HG02759 (cell line): ENCODE measurements around the gene RET.

Source experiments
- ATAC-seq: cut with Tn5 transposase; IDR thresholded peaks from one replicate; pipeline ENCODE4 v1.9.1; 2021; ENCODE audit warnings: mild to moderate bottlenecking, moderate library complexity; ENCODE audit not compliant: unreplicated experiment

The RET gene

DNA sequence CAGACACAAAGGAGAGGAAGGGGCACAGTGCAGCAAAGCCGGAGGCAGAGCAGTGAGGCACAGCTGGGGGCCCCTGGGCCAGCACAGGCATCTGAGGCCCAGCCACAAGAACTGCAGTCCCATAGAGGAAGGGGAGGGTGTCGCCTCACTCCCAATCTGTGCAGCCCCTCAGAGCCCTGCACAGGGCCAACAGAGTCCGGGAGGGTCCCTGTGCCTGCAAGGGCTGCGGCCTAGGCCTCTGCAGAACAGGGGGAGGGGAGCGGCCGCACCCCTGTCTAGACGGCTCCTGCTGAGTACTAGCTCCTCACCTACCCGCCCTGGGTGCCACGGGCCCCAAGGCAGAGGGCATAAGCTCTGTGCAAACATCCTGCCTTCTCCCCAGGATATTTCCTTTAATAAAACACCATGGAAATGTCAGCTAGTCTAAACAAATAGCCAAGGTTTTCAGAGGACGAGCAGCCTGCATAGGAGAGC lies 32.4 kb upstream of the RET start:
- ATAC-seq = no peak

DNA sequence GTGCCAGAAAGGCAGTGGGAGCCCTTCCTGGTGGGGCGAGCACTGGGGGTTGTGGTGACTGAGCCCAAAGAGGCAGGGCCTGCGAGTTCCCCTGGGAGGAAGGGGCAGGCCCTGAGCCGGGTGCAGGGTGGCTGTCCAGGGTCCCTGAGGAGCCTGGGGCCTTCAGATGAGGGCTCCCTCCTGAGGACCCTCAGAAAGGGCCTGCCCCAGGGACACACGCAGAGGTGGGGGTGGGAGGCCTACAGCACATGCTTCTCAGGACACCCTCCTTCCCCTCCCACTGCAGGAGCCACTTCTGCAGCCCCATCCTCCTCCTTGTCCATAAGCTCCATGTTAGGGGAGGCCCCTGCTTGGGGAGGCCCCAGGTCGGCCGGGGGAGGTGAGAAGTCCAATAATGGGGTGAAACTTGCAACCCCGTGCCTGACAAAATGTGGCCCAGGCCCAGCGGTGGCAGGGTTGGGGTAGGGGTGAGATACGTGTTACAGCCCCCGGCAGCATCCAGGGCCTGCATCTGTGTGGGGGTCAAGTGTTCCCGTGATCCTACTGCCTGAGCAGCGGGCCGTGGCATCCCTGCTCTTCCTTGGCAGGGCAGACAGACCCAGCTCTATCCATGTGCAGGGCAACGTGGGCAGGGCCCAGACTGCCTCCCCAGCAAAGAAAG lies 31.8 kb upstream of the RET start:
- no peak for ATAC-seq

DNA sequence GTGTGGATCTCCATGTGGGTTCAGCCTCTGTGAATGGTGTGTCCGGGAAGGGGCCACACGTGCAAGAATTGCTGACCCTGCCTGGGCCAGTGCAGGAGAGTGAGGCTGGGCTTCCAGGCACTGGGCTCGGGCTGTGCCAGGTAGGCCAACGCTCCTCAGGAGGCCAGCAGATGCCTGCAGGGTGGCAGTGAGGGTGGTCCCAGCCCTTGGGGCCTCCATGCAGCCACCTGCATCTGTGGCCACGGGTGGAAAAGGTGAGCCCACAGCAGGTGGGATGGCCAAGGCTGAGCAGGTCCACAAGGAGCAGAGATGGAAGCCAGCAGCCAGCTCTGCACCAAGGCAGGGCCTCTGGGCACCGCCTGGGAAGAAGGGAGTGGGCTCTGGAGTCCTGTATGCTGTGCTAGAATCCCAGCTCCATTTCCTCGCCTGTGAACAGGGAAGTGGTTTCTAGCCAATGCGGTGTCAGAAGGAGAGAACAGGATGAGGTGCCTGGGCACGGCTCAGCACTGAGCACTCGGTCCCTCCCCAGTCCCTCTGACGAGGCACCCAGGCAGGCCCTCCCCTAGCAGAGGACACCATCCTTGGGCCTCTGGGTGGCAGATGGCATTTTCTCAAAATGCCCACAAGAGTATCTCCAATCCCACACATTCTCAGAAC lies 31.1 kb upstream of the RET start:
- ATAC-seq = no peak

DNA sequence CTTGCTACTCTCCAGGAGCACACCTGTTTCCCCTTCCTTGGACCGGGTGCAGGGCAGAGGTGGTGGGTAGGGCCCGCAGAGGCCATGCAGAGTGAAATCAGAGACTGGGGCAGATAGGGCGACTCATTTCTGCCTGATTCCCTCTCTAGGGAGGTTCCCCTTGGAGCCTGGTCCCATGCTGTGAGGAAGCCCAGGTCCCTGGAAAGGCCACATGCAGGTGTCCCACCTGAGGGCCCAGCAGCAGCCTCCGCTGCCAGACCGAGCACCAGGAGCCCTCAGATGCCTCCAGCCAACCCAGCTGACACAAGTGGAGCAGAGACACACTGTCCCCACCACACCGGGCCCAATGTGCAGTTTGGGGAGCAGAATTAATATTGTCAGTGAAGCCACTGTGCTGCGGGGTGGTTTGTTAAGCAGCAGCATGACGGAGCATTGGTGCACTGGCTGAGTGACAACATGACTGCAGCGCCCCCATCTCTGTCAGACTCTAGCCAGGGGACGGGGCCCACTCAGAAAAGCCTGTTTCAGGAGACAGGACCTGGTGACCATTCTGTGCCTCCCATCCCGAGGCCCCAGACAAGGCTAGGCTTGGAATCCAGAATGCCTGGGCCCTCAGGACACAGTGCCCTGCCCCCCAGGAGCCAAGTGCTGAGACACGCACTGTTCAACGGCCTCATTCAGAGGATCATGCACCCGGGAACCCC lies 30.4 kb upstream of the RET start:
- no peak for ATAC-seq

DNA sequence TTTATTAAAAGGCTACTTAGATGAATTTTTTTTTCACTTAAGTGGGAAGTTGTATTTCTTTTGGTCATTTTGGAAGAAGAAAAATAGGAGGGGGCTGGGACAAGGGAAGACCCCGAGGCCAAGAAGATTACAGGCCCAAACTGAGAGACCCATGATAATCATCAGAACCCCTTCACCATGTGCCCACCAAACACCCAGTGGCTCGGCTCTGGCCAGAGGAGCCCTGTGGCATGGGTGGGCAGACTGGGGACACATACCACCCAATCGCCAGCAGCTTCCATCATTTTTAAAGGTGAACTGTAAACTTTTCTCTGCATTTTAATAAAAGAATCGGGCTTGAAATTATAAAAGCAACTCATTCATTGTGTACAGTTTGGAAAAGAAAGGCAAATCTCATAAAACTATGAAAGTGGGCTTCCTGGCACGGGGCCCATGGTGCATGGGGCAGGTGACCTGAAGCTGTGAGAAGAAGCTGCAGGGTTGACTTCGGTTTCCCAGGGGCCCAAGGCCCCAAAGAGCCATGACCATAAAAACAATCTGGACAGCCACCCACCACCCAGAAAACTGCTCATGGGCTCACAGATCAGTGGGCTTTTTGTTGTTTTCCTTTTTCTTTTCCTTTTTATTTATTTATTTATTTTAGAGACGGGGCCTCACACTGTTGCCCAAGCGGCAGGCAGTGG lies 29.4 kb upstream of the RET start:
- no peak for ATAC-seq

DNA sequence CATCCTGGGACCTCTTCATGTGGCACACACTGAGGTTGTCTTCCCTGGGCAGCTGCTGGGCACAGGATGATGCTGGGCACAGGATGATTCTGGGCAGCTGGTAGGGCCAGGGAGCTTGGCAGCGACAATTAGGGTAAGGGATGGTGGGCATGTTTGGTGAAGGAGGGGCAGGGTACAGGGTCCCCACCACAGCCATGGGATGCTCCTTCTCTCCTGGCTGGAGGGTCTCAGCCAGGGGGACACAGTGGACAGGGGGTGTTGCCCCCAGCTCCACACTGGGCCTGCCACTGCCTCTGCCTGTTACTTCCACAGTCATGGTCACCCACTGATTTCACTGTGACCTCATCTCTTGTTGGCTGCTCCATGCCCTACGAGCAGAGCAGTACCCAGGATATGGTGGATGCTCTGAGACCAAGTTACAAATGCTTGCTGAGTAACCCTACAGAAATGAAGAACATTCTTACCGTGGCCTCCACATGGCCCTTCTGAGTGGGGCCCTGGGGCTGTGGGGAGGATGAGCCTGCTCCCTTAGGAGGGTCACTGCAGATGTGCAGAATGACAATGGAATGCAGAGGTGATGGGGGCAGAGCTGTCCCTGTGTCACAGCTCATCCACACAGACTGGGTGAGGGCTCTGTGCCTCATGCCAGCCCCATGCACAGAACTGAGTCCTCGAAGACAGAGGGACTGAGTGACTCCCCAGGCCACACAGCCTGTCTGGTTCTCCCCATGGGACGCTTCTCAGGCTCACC lies 28.4 kb upstream of the RET start:
- ATAC-seq = no peak

DNA sequence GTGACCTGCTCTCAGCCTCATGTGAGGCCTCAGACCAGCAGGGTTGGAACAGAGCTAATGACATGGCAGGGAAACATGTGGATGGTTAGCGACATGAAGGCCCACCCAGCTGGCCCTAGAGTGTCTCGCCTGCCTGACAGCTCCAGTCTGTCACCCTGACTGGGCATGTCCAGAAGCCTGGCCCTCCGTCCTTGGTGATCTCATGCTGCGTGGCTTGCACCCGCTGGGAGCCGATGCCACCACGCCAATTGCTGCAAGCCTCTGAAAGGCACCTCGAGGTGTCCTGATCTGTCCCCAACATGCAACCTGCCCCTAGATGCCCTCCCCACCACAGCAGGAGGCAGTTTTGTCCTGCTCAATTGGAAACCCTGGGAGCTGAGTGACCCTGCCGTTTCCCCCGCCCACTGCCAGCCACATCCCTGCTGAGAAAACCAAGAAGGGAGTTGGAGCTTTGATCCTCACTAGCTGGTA lies 27.8 kb upstream of the RET start:
- no peak for ATAC-seq

DNA sequence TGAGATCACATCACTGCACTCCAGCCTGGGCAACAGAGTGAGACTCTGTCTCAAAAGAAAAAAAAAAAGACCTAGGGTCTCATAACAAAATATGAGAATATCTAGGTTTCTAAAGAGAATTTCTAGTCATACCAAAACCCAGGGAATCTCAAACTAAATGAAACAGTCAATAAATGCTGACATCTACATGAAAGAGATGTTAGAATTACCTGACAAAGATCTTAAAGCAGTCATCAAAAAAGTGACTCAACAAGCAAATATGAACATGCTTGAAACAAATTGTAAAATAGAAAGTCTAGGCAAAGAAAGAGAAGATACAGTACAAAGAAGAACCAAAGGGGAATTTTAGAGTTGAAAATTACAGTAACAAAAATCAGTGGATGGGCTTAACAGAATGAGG lies 26.9 kb upstream of the RET start:
- ATAC-seq = no peak

DNA sequence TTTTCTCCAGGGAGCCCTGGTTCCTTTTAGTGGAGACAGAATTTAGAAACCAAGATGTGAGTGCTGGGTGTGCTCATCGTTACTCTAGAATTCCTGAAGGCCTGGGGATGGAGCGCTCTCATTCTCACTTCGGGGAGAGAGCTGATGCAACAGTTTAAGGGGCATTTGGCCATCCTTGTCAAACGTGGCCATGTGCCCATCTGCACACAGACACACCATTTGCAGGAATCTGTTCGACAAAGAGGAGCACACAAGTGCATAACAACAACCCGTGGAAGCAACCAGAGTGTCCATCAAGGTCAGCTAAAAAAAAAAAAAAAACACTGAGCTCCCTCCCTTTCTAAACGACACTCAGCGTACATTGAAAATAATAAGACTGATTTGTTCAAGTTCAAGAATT lies 23.0 kb upstream of the RET start:
- no peak for ATAC-seq

DNA sequence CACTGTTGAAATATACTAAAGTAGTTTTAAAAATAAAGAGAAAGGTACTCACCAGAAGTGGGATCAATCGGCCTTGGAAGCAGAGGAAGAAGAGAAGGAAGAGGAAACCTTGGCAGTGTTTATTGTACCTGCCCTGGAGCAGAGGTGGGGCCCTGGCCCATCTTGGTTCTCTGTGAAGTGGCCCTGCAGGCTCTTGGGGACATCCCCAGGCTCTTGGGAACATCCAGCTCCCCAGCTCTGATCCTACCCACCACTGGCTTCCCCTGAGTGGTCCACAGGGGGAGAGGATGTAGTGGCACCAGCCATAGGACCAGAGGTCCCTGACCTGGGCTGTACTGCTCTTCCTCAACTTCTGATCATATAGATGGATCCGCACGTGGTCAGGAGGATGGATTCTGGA lies 22.3 kb upstream of the RET start:
- ATAC-seq = no peak

DNA sequence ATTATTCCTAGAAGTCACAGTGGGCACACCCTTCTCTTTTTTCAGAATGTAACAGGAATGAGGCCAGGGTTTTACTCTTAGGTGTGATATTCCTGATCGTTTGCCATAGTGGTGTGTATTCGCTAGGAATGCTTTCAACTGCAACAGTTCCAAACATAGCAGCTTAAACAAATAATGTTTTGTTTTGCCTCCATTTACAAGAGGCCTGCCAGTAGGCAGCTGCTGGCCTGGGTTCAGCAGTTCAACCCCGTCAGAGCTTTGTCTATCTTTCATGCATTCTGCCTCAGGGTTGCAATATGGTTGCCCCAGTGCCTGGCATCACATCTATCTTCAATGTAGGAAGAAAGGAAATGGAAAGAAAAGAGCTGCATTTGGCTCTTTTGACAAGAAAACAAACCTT lies 21.7 kb upstream of the RET start:
- no peak for ATAC-seq

DNA sequence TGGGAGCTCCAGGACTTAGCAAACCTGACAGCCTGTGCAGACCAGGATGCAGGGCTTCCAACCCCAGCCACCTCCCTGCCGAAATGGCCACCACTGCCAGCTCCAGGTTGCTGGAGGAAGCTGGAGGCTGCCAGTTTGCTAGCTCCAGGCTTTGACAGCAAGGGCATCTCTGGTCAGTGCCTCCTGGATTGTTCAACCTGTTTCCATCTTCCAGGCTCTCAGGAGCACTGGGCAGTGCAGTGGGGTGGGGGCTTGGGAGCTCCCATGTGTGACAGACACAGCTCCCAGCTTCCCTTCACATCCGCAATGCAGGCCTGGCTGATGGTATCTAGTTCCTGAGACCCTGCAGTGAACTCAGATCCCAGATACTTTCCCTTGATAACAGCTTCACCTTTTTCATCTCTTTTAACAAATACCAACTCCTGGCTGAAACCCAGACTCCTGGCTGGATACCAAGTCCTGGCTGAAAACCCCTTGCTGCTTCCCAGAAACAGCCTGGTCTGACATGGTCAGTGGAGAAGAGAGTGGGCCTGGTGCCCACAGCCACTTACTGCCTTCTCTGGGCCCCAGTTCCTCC lies 20.8 kb upstream of the RET start:
- ATAC-seq = no peak

DNA sequence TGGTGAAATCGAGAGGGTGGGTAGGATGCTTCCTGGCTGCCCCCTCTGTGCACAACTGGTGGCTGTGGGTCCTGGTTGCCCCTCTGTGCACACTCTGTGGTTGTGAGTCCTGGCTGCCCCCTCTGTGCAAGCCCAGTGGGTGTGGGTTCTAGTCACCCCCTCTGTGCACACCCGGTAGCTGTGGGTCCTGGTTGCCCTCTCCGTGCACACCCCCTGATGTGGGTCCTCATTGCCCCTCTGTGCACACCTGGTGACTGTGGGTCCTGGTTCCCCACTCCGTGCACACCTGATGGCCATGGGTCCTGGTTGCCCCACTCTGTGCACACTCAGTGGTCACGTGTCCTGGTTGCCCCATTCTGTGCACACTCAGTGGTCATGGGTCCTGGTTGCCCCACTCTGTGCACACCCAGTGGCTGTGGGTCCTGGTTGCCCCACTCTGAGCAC lies 20.3 kb upstream of the RET start:
- no peak for ATAC-seq

DNA sequence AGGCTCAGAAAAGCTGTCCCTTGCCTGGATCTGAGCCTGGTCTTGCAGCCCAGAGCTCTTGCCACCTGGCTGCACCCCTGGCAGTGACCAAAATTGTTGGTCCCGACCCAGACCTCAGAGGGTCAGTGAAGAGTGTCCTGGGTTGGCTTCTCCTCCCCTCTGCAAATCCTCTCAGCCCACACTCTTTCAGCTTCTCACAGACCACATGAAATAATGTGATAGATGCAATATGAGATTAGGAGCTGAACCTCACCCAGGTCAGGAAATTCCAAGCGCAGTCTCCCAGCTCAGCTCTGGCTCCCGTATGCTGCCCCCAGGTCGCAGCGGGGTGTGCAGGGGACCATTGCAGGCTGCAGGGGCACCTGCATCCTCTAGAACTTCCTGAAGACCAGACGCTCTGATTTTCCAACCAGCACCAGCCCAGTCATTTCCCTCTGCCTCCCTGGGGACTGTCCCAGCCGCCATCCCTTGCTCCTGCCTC lies 19.6 kb upstream of the RET start:
- no peak for ATAC-seq

DNA sequence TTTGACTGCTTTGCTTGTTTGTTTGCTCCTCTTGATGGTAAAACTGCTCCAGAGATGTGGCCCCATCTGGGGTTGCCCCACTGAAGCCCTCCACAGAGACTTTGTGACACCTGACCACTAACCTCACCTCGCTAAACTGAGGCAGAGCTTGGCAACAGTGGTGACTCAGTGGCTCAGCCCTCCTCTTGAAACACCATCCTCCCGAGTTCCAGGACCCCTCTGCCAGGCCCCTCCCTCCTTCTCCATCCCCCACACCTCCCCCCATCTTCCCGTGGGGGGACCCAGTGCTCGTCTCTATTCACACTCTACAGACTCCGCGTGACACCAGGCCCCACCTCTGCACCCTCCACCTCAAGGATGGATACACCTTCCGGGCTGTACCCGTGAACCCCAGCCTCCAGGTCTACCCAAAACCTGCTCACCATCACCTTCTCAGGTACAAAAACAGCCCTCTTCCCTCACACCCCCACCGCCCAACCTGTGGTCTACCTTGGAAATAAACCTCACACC lies 19.0 kb upstream of the RET start:
- no peak for ATAC-seq

DNA sequence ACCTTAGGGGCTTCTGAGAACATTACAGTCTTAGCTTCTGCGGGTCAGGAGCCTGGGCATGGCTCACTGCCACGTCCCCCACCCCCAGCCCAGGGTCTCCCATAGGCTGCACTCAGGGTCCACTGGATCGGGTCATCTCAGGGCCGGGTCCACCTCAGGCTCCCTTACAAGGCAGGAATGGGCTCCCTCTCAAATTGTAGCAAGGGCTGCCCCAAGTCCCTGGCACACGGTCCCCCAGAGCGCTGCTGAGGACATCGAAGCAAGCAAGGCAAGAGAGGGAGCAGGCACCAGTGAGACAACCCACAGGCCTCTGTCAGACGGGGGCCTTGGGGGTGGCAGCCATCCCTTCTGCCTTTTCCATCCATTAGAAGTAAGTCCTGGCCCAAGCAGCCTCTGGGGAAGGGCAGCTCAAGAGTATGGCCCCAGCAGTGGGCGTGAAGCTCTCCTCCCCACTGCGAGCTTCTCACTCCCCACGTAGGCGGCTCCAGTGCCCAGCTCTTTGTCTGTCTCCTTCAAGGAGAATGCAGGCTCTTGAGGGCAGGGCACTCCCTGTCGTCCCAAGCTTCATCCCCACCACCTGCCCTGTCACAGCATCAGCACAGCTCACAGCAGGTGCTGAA lies 18.0 kb upstream of the RET start:
- no peak for ATAC-seq

DNA sequence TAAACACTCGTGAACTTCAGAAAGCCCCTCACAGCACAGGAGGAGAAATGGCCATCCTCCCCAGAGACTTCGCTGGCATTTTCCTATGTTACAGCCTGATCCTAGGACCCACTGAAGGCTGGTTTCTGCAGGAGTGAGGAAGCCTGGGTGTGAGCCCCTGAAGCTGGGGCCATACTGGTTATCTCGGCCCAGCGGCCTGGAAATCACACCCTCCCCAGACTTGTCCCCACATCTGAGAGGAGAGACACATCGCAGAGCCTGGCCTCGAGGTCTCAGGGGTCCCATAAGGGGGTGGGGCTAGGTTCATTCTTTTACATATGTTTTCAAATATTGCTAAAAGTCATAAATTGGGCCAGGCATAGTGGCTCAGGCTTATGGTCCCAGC lies 17.5 kb upstream of the RET start:
- ATAC-seq = no peak

DNA sequence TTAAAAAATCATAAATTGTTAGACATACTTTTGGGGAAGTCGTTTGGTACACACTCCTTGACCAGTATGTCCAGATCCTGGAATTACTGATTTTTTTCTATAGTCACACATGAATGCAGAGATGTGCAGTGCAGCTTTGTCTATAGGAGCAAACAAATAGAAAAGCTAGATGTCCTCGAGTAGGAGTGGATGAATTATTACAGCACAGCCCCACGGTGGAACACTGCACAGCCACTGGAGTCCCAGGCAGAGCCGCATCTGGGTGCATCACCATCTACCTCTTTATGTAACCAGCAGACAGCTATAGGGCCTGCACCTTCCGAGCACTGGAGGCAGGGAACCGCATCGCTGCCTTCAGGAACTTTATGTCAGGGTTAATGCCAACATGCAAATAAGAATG lies 17.0 kb upstream of the RET start:
- no peak for ATAC-seq

DNA sequence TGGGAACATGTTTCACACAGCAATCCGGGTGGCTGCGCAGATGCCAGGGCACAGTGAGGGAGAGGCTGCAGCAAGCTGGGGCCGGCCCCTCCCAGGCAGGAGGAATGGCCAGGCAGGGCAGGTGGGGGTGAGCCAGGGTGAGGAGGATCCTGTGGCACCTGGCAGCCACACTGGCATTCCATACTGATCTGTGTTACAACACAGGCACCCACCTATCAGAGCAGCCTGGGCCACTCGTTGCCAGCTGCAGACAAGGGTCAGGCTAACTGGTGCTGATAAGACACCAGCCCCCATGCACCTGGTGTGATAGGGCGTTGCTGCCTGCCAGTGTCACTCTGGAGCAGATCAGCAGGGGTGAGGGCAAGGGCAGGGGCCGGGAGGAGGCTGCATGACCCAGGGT lies 16.6 kb upstream of the RET start:
- no peak for ATAC-seq

DNA sequence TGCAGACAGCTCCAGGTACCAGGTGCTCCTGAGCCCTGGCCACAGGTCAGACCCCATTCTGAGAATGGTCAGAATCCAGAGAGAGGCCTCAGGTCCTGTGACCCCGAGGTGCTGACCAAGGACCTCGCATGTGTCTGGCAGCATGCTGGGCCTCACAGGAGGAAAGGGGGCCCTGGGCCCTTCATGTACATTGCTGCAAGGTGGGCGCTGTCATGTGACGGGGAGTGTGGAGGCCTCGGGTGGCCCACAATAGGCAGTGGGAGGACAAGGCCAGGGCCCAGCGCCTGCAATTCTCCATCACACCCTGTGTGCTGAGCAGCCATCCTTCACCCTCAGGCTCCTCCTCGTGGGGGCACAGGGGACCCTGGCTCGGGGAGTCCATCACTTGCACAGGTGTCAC lies 15.5 kb upstream of the RET start:
- no peak for ATAC-seq
